NK-92 (cell line): ENCODE measurements around the gene CLSTN2.

ENCODE experiments used
- DNase-seq: peaks from one replicate; lab custom pipeline; 2025; ENCODE audit not compliant: unreplicated experiment; lab: John Stamatoyannopoulos, UW

Gene CLSTN2

GRCh38 chr3:140441006-140441405 lies 506.0 kb downstream of the CLSTN2 start:
- DNase-seq: no peak

GRCh38 chr3:140442621-140443020 lies 507.6 kb downstream of the CLSTN2 start:
- no peak for DNase-seq

- no peak for DNase-seq
Measured at GRCh38 chr3:140443073-140443472, 508.1 kb downstream of the CLSTN2 start.

- no peak for DNase-seq
Measured at GRCh38 chr3:140443806-140444205, 508.8 kb downstream of the CLSTN2 start.

- DNase-seq: no peak
Measured at GRCh38 chr3:140446734-140447133, 511.7 kb downstream of the CLSTN2 start.

- no peak for DNase-seq
Measured at GRCh38 chr3:140447136-140447535, 512.2 kb downstream of the CLSTN2 start.

- DNase-seq: no peak
Measured at GRCh38 chr3:140448001-140448400, 513.0 kb downstream of the CLSTN2 start.

- no peak for DNase-seq
Measured at GRCh38 chr3:140449413-140450256, 514.6 kb downstream of the CLSTN2 start.

GRCh38 chr3:140453750-140454149 lies 518.8 kb downstream of the CLSTN2 start:
- no peak for DNase-seq

- no peak for DNase-seq
Measured at GRCh38 chr3:140455521-140456214, 520.7 kb downstream of the CLSTN2 start.

- DNase-seq: no peak
Measured at GRCh38 chr3:140456974-140457373, 522.0 kb downstream of the CLSTN2 start.

- DNase-seq: no peak
Measured at GRCh38 chr3:140459462-140459861, 524.5 kb downstream of the CLSTN2 start.

GRCh38 chr3:140461250-140461649 lies 526.3 kb downstream of the CLSTN2 start:
- no peak for DNase-seq

- no peak for DNase-seq
Measured at GRCh38 chr3:140463355-140463754, 528.4 kb downstream of the CLSTN2 start.

GRCh38 chr3:140465988-140466387 lies 531.0 kb downstream of the CLSTN2 start:
- no peak for DNase-seq

GRCh38 chr3:140466535-140466934 lies 531.5 kb downstream of the CLSTN2 start:
- no peak for DNase-seq

GRCh38 chr3:140467104-140467577 lies 532.2 kb downstream of the CLSTN2 start:
- no peak for DNase-seq

- no peak for DNase-seq
Measured at GRCh38 chr3:140467796-140468315, 532.9 kb downstream of the CLSTN2 start.

GRCh38 chr3:140468407-140468806 lies 533.4 kb downstream of the CLSTN2 start:
- DNase-seq: no peak

GRCh38 chr3:140469491-140469890 lies 534.5 kb downstream of the CLSTN2 start:
- no peak for DNase-seq

- DNase-seq: no peak
Measured at GRCh38 chr3:140470211-140470610, 535.2 kb downstream of the CLSTN2 start.

GRCh38 chr3:140470962-140471361 lies 536.0 kb downstream of the CLSTN2 start:
- DNase-seq: no peak
